Stimulated activated CD8-positive, alpha-beta memory T cell treated with anti-CD3 and anti-CD28 coated beads, Interleukin-15, amount 100 ng/mL, for 24 hours (primary cell): Measurements from ENCODE around the gene LDLRAD4.

ENCODE experiments used
- DNase-seq: peaks from one replicate; pipeline ENCODE4 v3.0.0-alpha.2; 2020; ENCODE audit warnings: low read depth

The LDLRAD4 gene

GRCh38 chr18:13218368-13218991 is at the start of gene LDLRAD4:
TSS of gene LDLRAD4 (plus strand) at chr18:13218760.
- no peak for DNase-seq

- no peak for DNase-seq
These were observed 44.9 kb upstream of the LDLRAD4 start for GRCh38 chr18:13173578-13174145.

GRCh38 chr18:13175266-13175665 is 43.3 kb upstream of the LDLRAD4 start:
- no peak for DNase-seq

- no peak for DNase-seq
These were observed 42.8 kb upstream of the LDLRAD4 start for GRCh38 chr18:13175754-13176210.

GRCh38 chr18:13176847-13177246 is 41.7 kb upstream of the LDLRAD4 start:
- DNase-seq = no peak

- no peak for DNase-seq
These were observed 40.4 kb upstream of the LDLRAD4 start for GRCh38 chr18:13178197-13178596.

- DNase-seq = no peak
These were observed 39.6 kb upstream of the LDLRAD4 start for GRCh38 chr18:13178976-13179375.

- DNase-seq = no peak
These were observed 38.9 kb upstream of the LDLRAD4 start for GRCh38 chr18:13179566-13180113.

- DNase-seq = no peak
These were observed 37.8 kb upstream of the LDLRAD4 start for GRCh38 chr18:13180614-13181375.

GRCh38 chr18:13181765-13182164 is 36.8 kb upstream of the LDLRAD4 start:
- no peak for DNase-seq

- DNase-seq = no peak
These were observed 35.2 kb upstream of the LDLRAD4 start for GRCh38 chr18:13183359-13183758.

GRCh38 chr18:13183790-13184189 is 34.8 kb upstream of the LDLRAD4 start:
- no peak for DNase-seq

- DNase-seq = no peak
These were observed 34.2 kb upstream of the LDLRAD4 start for GRCh38 chr18:13184396-13184795.

- no peak for DNase-seq
These were observed 32.8 kb upstream of the LDLRAD4 start for GRCh38 chr18:13185675-13186198.

- no peak for DNase-seq
These were observed 31.9 kb upstream of the LDLRAD4 start for GRCh38 chr18:13186687-13187086.

GRCh38 chr18:13187498-13187897 is 31.1 kb upstream of the LDLRAD4 start:
- DNase-seq = no peak

- no peak for DNase-seq
These were observed 27.5 kb upstream of the LDLRAD4 start for GRCh38 chr18:13191031-13191430.

GRCh38 chr18:13191779-13192178 is 26.8 kb upstream of the LDLRAD4 start:
- no peak for DNase-seq

- DNase-seq = no peak
These were observed 25.6 kb upstream of the LDLRAD4 start for GRCh38 chr18:13192970-13193369.

GRCh38 chr18:13194239-13194638 is 24.3 kb upstream of the LDLRAD4 start:
- no peak for DNase-seq

- DNase-seq = no peak
These were observed 19.9 kb upstream of the LDLRAD4 start for GRCh38 chr18:13198701-13199100.

- DNase-seq = no peak
These were observed 19.4 kb upstream of the LDLRAD4 start for GRCh38 chr18:13199169-13199568.

- DNase-seq = no peak
These were observed 17.3 kb upstream of the LDLRAD4 start for GRCh38 chr18:13201292-13201691.
